Parathyroid adenoma (tissue), 2 donors: ENCODE measurements around the gene ZFYVE19.

Experiments
- H2AFZ ChIP-seq: fragments of 300-600 bp; sonication (generic); one replicate; pipeline ENCODE4 v1.7.0; 2017; ENCODE audit warnings: antibody characterized with exemption, mild to moderate bottlenecking
- H3K27ac ChIP-seq: fragments of 300-600 bp; sonication (generic); one replicate; pipeline ENCODE4 v1.7.0; 2017
- H3K27me3 ChIP-seq: fragments of 300-600 bp; sonication (generic); one replicate; pipeline ENCODE4 v1.7.0; 2017; ENCODE audit warnings: low read length; ENCODE audit not compliant: control insufficient read depth, insufficient read depth
- H3K36me3 ChIP-seq: fragments of 300-600 bp; sonication (generic); one replicate; pipeline ENCODE4 v1.7.0; 2017; ENCODE audit warnings: low read length; ENCODE audit not compliant: control insufficient read depth, insufficient read depth
- H3K4me1 ChIP-seq: fragments of 300-600 bp; sonication (generic); one replicate; pipeline ENCODE4 v1.7.0; 2017; ENCODE audit warnings: control low read depth
- H3K4me2 ChIP-seq: fragments of 300-600 bp; sonication (generic); one replicate; pipeline ENCODE4 v1.7.0; 2017; ENCODE audit warnings: low read length
- H3K4me3 ChIP-seq: fragments of 300-600 bp; sonication (generic); one replicate; pipeline ENCODE4 v1.7.0; 2017; ENCODE audit warnings: low read depth, low read length
- H3K79me2 ChIP-seq: fragments of 300-600 bp; sonication (generic); one replicate; pipeline ENCODE4 v1.7.0; 2017; ENCODE audit warnings: control low read depth
- H3K9ac ChIP-seq: fragments of 300-600 bp; sonication (generic); one replicate; pipeline ENCODE4 v1.7.0; 2017; ENCODE audit warnings: mild to moderate bottlenecking
- H3K9me3 ChIP-seq: fragments of 300-600 bp; sonication (generic); one replicate; pipeline ENCODE4 v1.7.0; 2017; ENCODE audit warnings: low read length; ENCODE audit not compliant: control insufficient read depth
- TF ChIP-seq, protein P1 (sequence below): fragments of 300-600 bp; sonication (generic); IDR thresholded peaks from one replicate; pipeline ENCODE4 v1.7.0; 2017; ENCODE audit warnings: antibody characterized with exemption, mild to moderate bottlenecking
- donor health status: primary hyperparathyroidism.

Gene ZFYVE19

DNA sequence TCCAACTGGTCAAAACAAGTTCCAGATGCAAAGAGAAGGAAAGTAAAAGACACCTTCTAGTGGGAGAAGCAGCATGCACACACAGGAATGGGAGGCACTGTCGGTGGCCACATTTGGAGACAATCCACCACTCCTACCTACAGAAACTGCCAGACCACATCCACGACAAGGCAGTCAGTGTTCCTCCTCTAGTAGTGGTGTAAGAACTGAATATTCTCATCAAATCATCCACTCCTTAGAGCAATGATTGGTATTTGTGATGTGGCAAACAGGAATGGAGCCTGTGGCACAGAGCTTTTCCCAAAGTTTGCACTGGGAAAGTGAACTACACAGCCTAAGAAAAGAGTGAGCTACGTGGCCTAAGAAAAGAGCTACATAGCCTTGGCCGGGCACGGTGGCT lies 31.9 kb downstream of the ZFYVE19 start:
- Histone ChIP-seq H2AFZ (no peak overlapping the region), H3K27me3 (no peaks in the 10 kb centered on the region), H3K36me3 (no peaks in the 10 kb centered on the region), H3K79me2 (peaks cover 2% of the 10 kb centered on the region), H3K4me2 (no peak overlapping the region), H3K27ac (no peak overlapping the region), H3K4me3 (no peak overlapping the region), H3K9me3 (no peaks in the 10 kb centered on the region), H3K4me1 (no peaks in the 10 kb centered on the region), H3K9ac (no peak overlapping the region)
- TF ChIP-seq, protein P1, sequence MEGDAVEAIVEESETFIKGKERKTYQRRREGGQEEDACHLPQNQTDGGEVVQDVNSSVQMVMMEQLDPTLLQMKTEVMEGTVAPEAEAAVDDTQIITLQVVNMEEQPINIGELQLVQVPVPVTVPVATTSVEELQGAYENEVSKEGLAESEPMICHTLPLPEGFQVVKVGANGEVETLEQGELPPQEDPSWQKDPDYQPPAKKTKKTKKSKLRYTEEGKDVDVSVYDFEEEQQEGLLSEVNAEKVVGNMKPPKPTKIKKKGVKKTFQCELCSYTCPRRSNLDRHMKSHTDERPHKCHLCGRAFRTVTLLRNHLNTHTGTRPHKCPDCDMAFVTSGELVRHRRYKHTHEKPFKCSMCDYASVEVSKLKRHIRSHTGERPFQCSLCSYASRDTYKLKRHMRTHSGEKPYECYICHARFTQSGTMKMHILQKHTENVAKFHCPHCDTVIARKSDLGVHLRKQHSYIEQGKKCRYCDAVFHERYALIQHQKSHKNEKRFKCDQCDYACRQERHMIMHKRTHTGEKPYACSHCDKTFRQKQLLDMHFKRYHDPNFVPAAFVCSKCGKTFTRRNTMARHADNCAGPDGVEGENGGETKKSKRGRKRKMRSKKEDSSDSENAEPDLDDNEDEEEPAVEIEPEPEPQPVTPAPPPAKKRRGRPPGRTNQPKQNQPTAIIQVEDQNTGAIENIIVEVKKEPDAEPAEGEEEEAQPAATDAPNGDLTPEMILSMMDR: no peak

DNA sequence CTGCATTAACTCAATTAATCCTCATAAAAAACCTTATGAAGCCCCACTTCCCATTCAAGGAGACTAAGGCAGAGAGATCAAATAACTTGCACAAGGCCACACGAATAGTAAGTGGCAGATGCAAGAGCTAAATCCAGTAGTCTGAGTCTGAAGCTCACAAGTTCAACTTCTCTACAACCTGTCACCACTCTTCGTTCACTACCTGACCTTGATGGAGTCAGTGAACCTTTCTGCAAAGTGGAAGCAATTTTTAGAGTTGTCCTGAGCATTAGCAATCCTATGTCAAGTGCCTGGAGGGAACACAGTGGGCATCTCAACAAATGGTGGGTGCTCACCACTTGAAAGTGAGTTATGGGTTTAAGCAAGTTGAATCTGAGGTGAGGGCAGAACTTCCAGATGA lies 34.9 kb downstream of the ZFYVE19 start:
- H3K27me3 ChIP-seq: no peaks in the 10 kb centered on the region

DNA sequence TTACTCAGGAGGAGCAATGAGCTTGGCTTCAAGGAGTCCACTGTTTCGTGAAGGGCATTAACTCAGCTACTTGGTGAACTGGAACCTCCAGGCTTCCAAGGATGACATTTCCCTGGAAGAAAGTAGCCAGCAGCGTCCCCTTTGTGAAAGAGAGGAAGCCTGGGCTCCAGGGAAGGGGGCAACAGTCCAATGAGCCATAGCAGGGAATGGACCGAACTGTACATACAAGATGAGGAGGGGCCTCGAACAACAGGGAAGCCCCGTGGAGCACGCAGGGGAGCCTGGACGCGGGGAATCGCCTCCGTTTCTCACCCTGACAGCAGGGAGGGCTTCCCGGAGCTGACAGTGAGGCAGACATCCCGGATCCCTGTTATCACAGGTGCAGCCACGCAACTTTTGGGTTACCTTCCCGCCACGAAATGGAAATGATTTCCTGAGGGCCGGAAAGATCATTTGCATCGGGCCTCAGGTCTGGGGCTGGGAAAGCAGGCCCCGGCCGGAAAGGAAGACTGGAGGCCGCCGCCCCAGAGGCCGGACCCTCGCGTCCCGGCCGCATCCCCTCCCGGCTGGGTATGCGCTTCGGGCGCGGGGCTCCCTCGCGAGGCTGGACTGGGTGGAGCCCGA lies 36.5 kb downstream of the ZFYVE19 start:
- Histone ChIP-seq H3K27ac (peak overlapping the region; percentile 86), H3K36me3 (no peaks in the 10 kb centered on the region), H3K9me3 (no peaks in the 10 kb centered on the region), H3K9ac (no peak overlapping the region), H3K4me1 (peaks cover 7% of the 10 kb centered on the region), H3K79me2 (peaks cover 16% of the 10 kb centered on the region), H3K4me2 (peak overlapping the region; percentile 70), H3K4me3 (peak overlapping the region; percentile 88), H2AFZ (peak overlapping the region; percentile 56), H3K27me3 (no peaks in the 10 kb centered on the region)
- TF ChIP-seq, protein P1: no peak

More for the DNA sequence above, 34.9 kb downstream of the ZFYVE19 start:
- no peak overlapping the region for H2AFZ ChIP-seq
- no peaks in the 10 kb centered on the region for H3K36me3 ChIP-seq
- no peak overlapping the region for H3K27ac ChIP-seq
- H3K4me2 ChIP-seq: no peak overlapping the region
- no peak overlapping the region for H3K4me3 ChIP-seq
- H3K9me3 ChIP-seq: no peaks in the 10 kb centered on the region
- TF ChIP-seq, protein P1: no peak
- peaks cover 4% of the 10 kb centered on the region for H3K4me1 ChIP-seq
- H3K9ac ChIP-seq: no peak overlapping the region
- H3K79me2 ChIP-seq: peaks cover 12% of the 10 kb centered on the region

DNA sequence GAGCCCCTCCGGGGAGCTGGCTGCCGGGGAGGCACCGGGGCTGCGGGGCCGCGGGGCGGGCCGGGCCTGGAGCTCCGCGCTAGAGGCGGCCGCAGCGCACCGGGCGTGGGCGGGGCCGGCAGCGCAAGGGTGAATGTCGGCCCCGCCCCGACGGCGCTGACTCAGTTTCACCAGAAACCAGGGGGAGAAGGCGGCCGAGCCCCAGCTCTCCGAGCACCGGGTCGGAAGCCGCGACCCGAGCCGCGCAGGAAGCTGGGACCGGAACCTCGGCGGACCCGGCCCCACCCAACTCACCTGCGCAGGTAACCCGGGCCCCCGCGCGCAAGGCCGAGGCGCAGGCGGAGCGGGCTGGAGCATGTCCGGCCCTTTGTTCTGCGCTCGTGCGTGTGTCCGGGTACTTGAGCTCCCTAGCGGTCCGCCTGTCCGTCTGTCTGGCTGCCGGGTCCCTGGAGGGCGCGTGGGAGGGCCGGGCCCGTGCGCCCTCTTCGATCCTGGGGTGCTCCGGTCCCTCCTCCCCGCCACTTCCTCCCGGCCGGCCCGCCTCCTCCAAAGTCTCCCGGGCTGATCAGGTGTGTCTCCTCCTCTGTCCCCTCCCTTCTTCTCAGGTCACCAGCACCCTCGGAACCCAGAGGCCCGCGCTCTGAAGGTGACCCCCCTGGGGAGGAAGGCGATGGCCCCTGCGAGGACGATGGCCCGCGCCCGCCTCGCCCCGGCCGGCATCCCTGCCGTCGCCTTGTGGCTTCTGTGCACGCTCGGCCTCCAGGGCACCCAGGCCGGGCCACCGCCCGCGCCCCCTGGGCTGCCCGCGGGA lies 37.2 kb downstream of the ZFYVE19 start, which contains the start of gene SPINT1:
Gene SPINT1 (plus strand): TSS at position 164 of the 811 bp plus-strand sequence. CDS start 507 bp downstream, at position 671.
- Histone ChIP-seq H3K36me3 (no peaks in the 10 kb centered on the region), H3K27me3 (no peaks in the 10 kb centered on the region), H3K9me3 (no peaks in the 10 kb centered on the region), H3K4me2 (peak within 1 kb of the TSS; percentile 97), H2AFZ (peak within 1 kb of the TSS; percentile 74), H3K9ac (no peak within 1 kb of the TSS), H3K27ac (peak within 1 kb of the TSS; percentile 86), H3K79me2 (peaks cover 16% of the 10 kb centered on the region), H3K4me3 (peak within 1 kb of the TSS; percentile 88), H3K4me1 (peaks cover 7% of the 10 kb centered on the region)
- TF ChIP-seq, protein P1: no peak
